Trophoblast cell (in vitro differentiated cells and primary cell): ENCODE data around the gene KDELR1.
A peak's percentile ranks its signal among the peaks of the same experiment; 100 is the strongest.

Experiments
- DNase-seq, 2 donors: peaks; one replicate each; pipeline ENCODE4 v3.0.0-alpha.2; 2016
- H2AFZ ChIP-seq: 2 replicates; pipeline ENCODE4 v1.6.1; 2013; ENCODE audit warnings: low read length, moderate library complexity, mild to moderate bottlenecking; ENCODE audit not compliant: insufficient read depth, poor library complexity
- H2AK5ac ChIP-seq: 2 replicates; pipeline ENCODE4 v1.6.1; 2013; ENCODE audit warnings: mild to moderate bottlenecking, low read length
- H2BK120ac ChIP-seq: 2 replicates; pipeline ENCODE4 v1.6.1; 2013; ENCODE audit warnings: low read length, mild to moderate bottlenecking, moderate library complexity; ENCODE audit not compliant: insufficient read depth, poor library complexity
- H2BK12ac ChIP-seq: 2 replicates; pipeline ENCODE4 v1.6.1; 2013; ENCODE audit warnings: mild to moderate bottlenecking, low read length, moderate library complexity
- H2BK5ac ChIP-seq: 2 replicates; pipeline ENCODE4 v1.6.1; 2013; ENCODE audit warnings: low read length, low read depth, moderate library complexity, mild to moderate bottlenecking; ENCODE audit not compliant: poor library complexity
- H3K14ac ChIP-seq: 2 replicates; pipeline ENCODE4 v1.6.1; 2013; ENCODE audit warnings: mild to moderate bottlenecking, low read length
- H3K18ac ChIP-seq: 2 replicates; pipeline ENCODE4 v1.6.1; 2013; ENCODE audit warnings: mild to moderate bottlenecking, low read length
- H3K23ac ChIP-seq: 2 replicates; pipeline ENCODE4 v1.6.1; 2013; ENCODE audit warnings: low read length
- H3K27ac ChIP-seq: 2 replicates; pipeline ENCODE4 v1.5.1; 2013; ENCODE audit warnings: low read depth, mild to moderate bottlenecking, inconsistent platforms, low read length, moderate library complexity
- H3K27me3 ChIP-seq: 2 replicates; pipeline ENCODE4 v1.6.1; 2013; ENCODE audit warnings: inconsistent platforms, mild to moderate bottlenecking, low read length, moderate library complexity; ENCODE audit not compliant: insufficient read depth
- H3K36me3 ChIP-seq, 2 experiments: 1 replicate in 1 of 2; 2 replicates in 1 of 2; pipeline ENCODE4 v1.6.1; 2013; ENCODE audit warnings: low read length in 2 of 2, mild to moderate bottlenecking in 2 of 2, moderate library complexity in 1 of 2; ENCODE audit not compliant: insufficient read depth in 2 of 2, control insufficient read depth in 1 of 2
- H3K4ac ChIP-seq: 2 replicates; pipeline ENCODE4 v1.6.1; 2013; ENCODE audit warnings: low read depth, mild to moderate bottlenecking, low read length, moderate library complexity
- H3K4me1 ChIP-seq, 2 experiments: 1 replicate in 1 of 2; 2 replicates in 1 of 2; pipeline ENCODE4 v1.6.1; 2013; ENCODE audit warnings: low read length in 2 of 2, mild to moderate bottlenecking in 2 of 2, moderate library complexity in 1 of 2; ENCODE audit not compliant: insufficient read depth in 2 of 2, control insufficient read depth in 1 of 2
- H3K4me2 ChIP-seq: 2 replicates; pipeline ENCODE4 v1.6.1; 2013; ENCODE audit warnings: inconsistent platforms, mild to moderate bottlenecking, low read length, moderate library complexity
- H3K4me3 ChIP-seq: 2 replicates; pipeline ENCODE4 v1.5.1; 2013; ENCODE audit warnings: mild to moderate bottlenecking, low read depth, low read length, inconsistent platforms
- H3K79me1 ChIP-seq: one replicate; pipeline ENCODE4 v1.6.1; 2013; ENCODE audit warnings: low read length
- H3K79me2 ChIP-seq: 2 replicates; pipeline ENCODE4 v1.6.1; 2013; ENCODE audit warnings: low read length, mild to moderate bottlenecking; ENCODE audit not compliant: control insufficient read depth, insufficient read depth, poor library complexity
- H3K9ac ChIP-seq: 2 replicates; pipeline ENCODE4 v1.6.1; 2013; ENCODE audit warnings: mild to moderate bottlenecking, low read length
- H3K9me3 ChIP-seq: 2 replicates; pipeline ENCODE4 v1.6.1; 2013; ENCODE audit warnings: low read depth, mild to moderate bottlenecking, control low read depth, inconsistent platforms, low read length; ENCODE audit not compliant: insufficient read depth
- H4K12ac ChIP-seq: 2 replicates; pipeline ENCODE4 v1.6.1; 2013; ENCODE audit warnings: low read depth, mild to moderate bottlenecking, low read length, moderate library complexity
- H4K8ac ChIP-seq: 2 replicates; pipeline ENCODE4 v1.6.1; 2013; ENCODE audit warnings: low read depth, mild to moderate bottlenecking, low read length, moderate library complexity
- H4K91ac ChIP-seq: one replicate; pipeline ENCODE4 v1.6.1; 2013; ENCODE audit warnings: low read depth, mild to moderate bottlenecking, low read length, moderate library complexity
- WGBS: extraction: QIAGEN DNeasy Blood & Tissue Kit; methylation state at CpG from one replicate; pipeline ENCODE4 v1.1.7; 2013; ENCODE audit warnings: missing lambda C conversion rate; ENCODE audit not compliant: insufficient read length, insufficient coverage; ENCODE audit errors: extremely low coverage; 5-methylcytosine and 5-hydroxymethylcytosine counted together

Gene KDELR1

GRCh38 chr19:48351341-48351752 is 40.0 kb downstream of the KDELR1 start:
- DNase-seq: peak; percentile 60 to 83
- no peak overlapping the region for H2BK5ac ChIP-seq
- no peak overlapping the region for H4K91ac ChIP-seq
- no peak overlapping the region for H3K9ac ChIP-seq
- no peaks in the 10 kb centered on the region for H3K9me3 ChIP-seq
- no peak overlapping the region for H3K27ac ChIP-seq
- H3K36me3 ChIP-seq: no peaks in the 10 kb centered on the region
- H3K79me1 ChIP-seq: no peaks in the 10 kb centered on the region
- H3K4me1 ChIP-seq: peaks cover 0 to 2% of the 10 kb centered on the region in 2 experiments
- H3K27me3 ChIP-seq: no peaks in the 10 kb centered on the region
- H3K4me3 ChIP-seq: no peak overlapping the region
- peak overlapping the region; percentile 43 for H4K8ac ChIP-seq
- no peaks in the 10 kb centered on the region for H3K79me2 ChIP-seq
- no peak overlapping the region for H2BK120ac ChIP-seq
- H3K23ac ChIP-seq: no peak overlapping the region
- H3K4ac ChIP-seq: no peak overlapping the region
- WGBS: no CpG with 5 or more reads among the region's 8 CpGs
- H2BK12ac ChIP-seq: no peak overlapping the region
- H3K18ac ChIP-seq: no peak overlapping the region
- no peak overlapping the region for H3K14ac ChIP-seq
- H3K4me2 ChIP-seq: no peak overlapping the region
- H2AK5ac ChIP-seq: no peak overlapping the region
- no peak overlapping the region for H2AFZ ChIP-seq
- H4K12ac ChIP-seq: no peak overlapping the region

- WGBS: no CpG with 5 or more reads among the region's 5 CpGs
- no peak overlapping the region for H2AK5ac ChIP-seq
Observed at GRCh38 chr19:48350856-48351255, 40.5 kb downstream of the KDELR1 start.

GRCh38 chr19:48348737-48349136 is 42.6 kb downstream of the KDELR1 start:
- WGBS: no CpG with 5 or more reads among the region's 7 CpGs
- H4K8ac ChIP-seq: no peak overlapping the region
- no peak overlapping the region for H3K18ac ChIP-seq
- H2AFZ ChIP-seq: no peak overlapping the region
- no peak overlapping the region for H3K4me3 ChIP-seq
- H3K27ac ChIP-seq: no peak overlapping the region
- no peak overlapping the region for H4K12ac ChIP-seq
- no peak overlapping the region for H3K9ac ChIP-seq
- no peaks in the 10 kb centered on the region for H3K9me3 ChIP-seq
- H3K4me2 ChIP-seq: no peak overlapping the region
- H3K79me1 ChIP-seq: no peaks in the 10 kb centered on the region
- H4K91ac ChIP-seq: no peak overlapping the region
- no peak overlapping the region for H2BK12ac ChIP-seq
- no peaks in the 10 kb centered on the region for H3K79me2 ChIP-seq
- no peak overlapping the region for H3K23ac ChIP-seq
- no peak overlapping the region for H2BK120ac ChIP-seq
- DNase-seq: no peak
- no peak overlapping the region for H2BK5ac ChIP-seq
- no peaks in the 10 kb centered on the region for H3K4me1 ChIP-seq
- no peak overlapping the region for H3K4ac ChIP-seq
- H3K27me3 ChIP-seq: no peaks in the 10 kb centered on the region
- no peak overlapping the region for H2AK5ac ChIP-seq
- H3K14ac ChIP-seq: no peak overlapping the region
- H3K36me3 ChIP-seq: no peaks in the 10 kb centered on the region

More at GRCh38 chr19:48350856-48351255, 40.5 kb downstream of the KDELR1 start:
- Histone ChIP-seq H3K18ac (no peak overlapping the region), H3K9ac (no peak overlapping the region), H3K27me3 (no peaks in the 10 kb centered on the region), H2BK120ac (no peak overlapping the region), H3K14ac (no peak overlapping the region), H4K12ac (no peak overlapping the region), H2BK5ac (no peak overlapping the region), H3K79me2 (no peaks in the 10 kb centered on the region), H3K36me3 (no peaks in the 10 kb centered on the region), H3K79me1 (no peaks in the 10 kb centered on the region), H3K4me3 (no peak overlapping the region), H3K4ac (no peak overlapping the region), H3K27ac (no peak overlapping the region), H3K4me1 (peaks cover 0 to 2% of the 10 kb centered on the region in 2 experiments), H3K9me3 (no peaks in the 10 kb centered on the region), H3K23ac (no peak overlapping the region), H4K8ac (no peak overlapping the region), H2BK12ac (no peak overlapping the region), H4K91ac (no peak overlapping the region), H3K4me2 (no peak overlapping the region), H2AFZ (no peak overlapping the region)
- no peak for DNase-seq

- H2AK5ac ChIP-seq: no peak overlapping the region
- H2BK12ac ChIP-seq: no peak overlapping the region
- no peaks in the 10 kb centered on the region for H3K4me1 ChIP-seq
- H3K9ac ChIP-seq: no peak overlapping the region
- H2BK120ac ChIP-seq: no peak overlapping the region
- H3K4me2 ChIP-seq: no peak overlapping the region
- H3K79me1 ChIP-seq: no peaks in the 10 kb centered on the region
- DNase-seq: no peak
- H2AFZ ChIP-seq: no peak overlapping the region
- WGBS: no CpG with 5 or more reads among the region's 5 CpGs
- no peaks in the 10 kb centered on the region for H3K27me3 ChIP-seq
- no peak overlapping the region for H4K8ac ChIP-seq
- no peaks in the 10 kb centered on the region for H3K79me2 ChIP-seq
- H3K23ac ChIP-seq: no peak overlapping the region
- H3K18ac ChIP-seq: no peak overlapping the region
- H3K36me3 ChIP-seq: no peaks in the 10 kb centered on the region
- no peak overlapping the region for H4K91ac ChIP-seq
- H2BK5ac ChIP-seq: no peak overlapping the region
- no peak overlapping the region for H3K14ac ChIP-seq
- H3K4ac ChIP-seq: no peak overlapping the region
- H4K12ac ChIP-seq: no peak overlapping the region
- H3K4me3 ChIP-seq: no peak overlapping the region
- no peak overlapping the region for H3K27ac ChIP-seq
- no peaks in the 10 kb centered on the region for H3K9me3 ChIP-seq
Observed at GRCh38 chr19:48348045-48348444, 43.3 kb downstream of the KDELR1 start.
